PC-3 (cell line): ENCODE results near the gene TNS3. TPM values are rescaled to one million over a fixed set of nuclear protein-coding genes. Genes with fewer than 3 reads are reported as not detected.

Experiments
- ATAC-seq: fragments of 200-7000 bp; cut with Tn5 transposase; 2 replicates; pipeline ENCODE4 v1.9.1; 2020; ENCODE audit warnings: mild to moderate bottlenecking, moderate library complexity
- BruUV-seq: library from RNA; stranded (reverse); fragments of 400-500 nt; replicated peaks from 2 replicates; lab custom pipeline; 2021; lab: Mats Ljungman, UMichigan
- CTCF ChIA-PET: fragments of 300-600 bp; sonication (Branson Sonifier 250); formaldehyde crosslinking; loops from one replicate; lab custom pipeline; 2022; ENCODE audit warnings: antibody characterized with exemption; lab: Charles Lee
- POLR2A ChIA-PET: fragments of 300-600 bp; sonication (Branson Sonifier 250); formaldehyde crosslinking; loops from one replicate; lab custom pipeline; 2022; ENCODE audit warnings: antibody characterized with exemption; ENCODE audit not compliant: unreplicated experiment; lab: Charles Lee
- DNase-seq: peaks from one replicate; pipeline ENCODE4 v3.0.0-alpha.2; 2015
- H2AFZ ChIP-seq: fragments of 300-600 bp; sonication (generic); 2 replicates; pipeline ENCODE4 v1.6.0; 2016; ENCODE audit warnings: antibody characterized with exemption, low read length
- H3F3A ChIP-seq: fragments of 300-600 bp; sonication (generic); one replicate; pipeline ENCODE4 v1.6.0; 2017; ENCODE audit warnings: antibody characterized with exemption, low read length, control low read depth, mild to moderate bottlenecking; ENCODE audit not compliant: unreplicated experiment
- H3K27ac ChIP-seq: fragments of 300-600 bp; sonication (generic); 2 replicates; pipeline ENCODE4 v1.5.1; 2016; ENCODE audit warnings: mild to moderate bottlenecking, low read length
- H3K27me3 ChIP-seq: fragments of 300-600 bp; sonication (generic); 2 replicates; pipeline ENCODE4 v1.6.1; 2016; ENCODE audit warnings: low read length, mixed read lengths
- H3K36me3 ChIP-seq: fragments of 300-600 bp; sonication (generic); 2 replicates; pipeline ENCODE4 v1.6.1; 2016; ENCODE audit warnings: low read depth, mixed run types, low read length, mixed read lengths
- H3K4me1 ChIP-seq: fragments of 300-600 bp; sonication (generic); 2 replicates; pipeline ENCODE4 v1.5.1; 2016; ENCODE audit warnings: low read length; ENCODE audit not compliant: insufficient read depth
- H3K4me2 ChIP-seq: fragments of 300-600 bp; sonication (generic); 2 replicates; pipeline ENCODE4 v1.6.0; 2016; ENCODE audit warnings: low read length
- H3K4me3 ChIP-seq: fragments of 300-600 bp; sonication (generic); 2 replicates; pipeline ENCODE4 v1.5.1; 2016; ENCODE audit warnings: mild to moderate bottlenecking, low read length, mixed read lengths
- H3K79me2 ChIP-seq: fragments of 300-600 bp; sonication (generic); 2 replicates; pipeline ENCODE4 v1.6.1; 2017; ENCODE audit warnings: low read length, mixed read lengths
- H3K9ac ChIP-seq: fragments of 300-600 bp; sonication (generic); 2 replicates; pipeline ENCODE4 v1.6.0; 2016; ENCODE audit warnings: mild to moderate bottlenecking, low read length
- H3K9me2 ChIP-seq: fragments of 300-600 bp; sonication (generic); replicated peaks from 2 replicates; pipeline ENCODE4 v1.6.1; 2016; ENCODE audit warnings: mixed run types, low read length, mixed read lengths
- H3K9me3 ChIP-seq: fragments of 300-600 bp; sonication (generic); 2 replicates; pipeline ENCODE4 v1.6.1; 2016; ENCODE audit warnings: low read length, mixed read lengths
- H4K20me1 ChIP-seq: fragments of 300-600 bp; sonication (generic); 2 replicates; pipeline ENCODE4 v1.6.1; 2016; ENCODE audit warnings: low read length, mixed read lengths
- CTCF ChIP-seq: fragments of 300-600 bp; sonication (generic); conservative IDR thresholded peaks from 2 replicates; pipeline ENCODE4 v1.5.1; 2017; ENCODE audit warnings: antibody characterized with exemption, low read depth, mild to moderate bottlenecking, low read length
- EZH2 ChIP-seq: fragments of 300-600 bp; sonication (generic); IDR thresholded peaks from one replicate; pipeline ENCODE4 v1.6.1; 2017; ENCODE audit warnings: antibody characterized with exemption, mild to moderate bottlenecking, low read length; ENCODE audit not compliant: unreplicated experiment
- EZH2phosphoT487 ChIP-seq: fragments of 300-600 bp; sonication (generic); IDR thresholded peaks from 2 replicates; pipeline ENCODE4 v1.6.1; 2018; ENCODE audit warnings: mild to moderate bottlenecking, antibody characterized with exemption, low read length, borderline replicate concordance
- intact Hi-C: fragments of 100-400 bp; cut with micrococcal nuclease; formaldehyde crosslinking; loops from 2 replicates; pipeline ENCODE4 v1.9.0; 2023
- total RNA-seq: library from RNA; depleted of rRNA; stranded (reverse); fragments of >200 nt; gene quantifications from 2 replicates; pipeline ENCODE4 v1.2.3, GENCODE V29; 2014

The TNS3 gene
- total RNA-seq, 1 experiment from 2014 or later = 72.3 TPM

- peaks cover 9% of the 10 kb centered on the region for H3K4me1 ChIP-seq
- ATAC-seq (no peak), DNase-seq (no peak)
- no peaks in the 10 kb centered on the region for H3K27me3 ChIP-seq
- H3K9me3 ChIP-seq = no peaks in the 10 kb centered on the region
- H3K9me2 ChIP-seq = no peaks in the 10 kb centered on the region
- no peak overlapping the region for H3K4me3 ChIP-seq
- H3K4me2 ChIP-seq = no peak overlapping the region
- POLR2A ChIA-PET = no interaction called here
- CTCF ChIA-PET = no interaction called here
- no peak overlapping the region for H3K9ac ChIP-seq
- H4K20me1 ChIP-seq = no peaks in the 10 kb centered on the region
- H3K27ac ChIP-seq = no peak overlapping the region
- intact Hi-C loops = no loop called here
- no peaks in the 10 kb centered on the region for H3F3A ChIP-seq
- TF ChIP-seq CTCF (no peak), EZH2phosphoT487 (no peak), EZH2 (no peak)
- H3K79me2 ChIP-seq = peaks cover 65% of the 10 kb centered on the region
- H2AFZ ChIP-seq = no peak overlapping the region
- no TSS peak for BruUV-seq
- H3K36me3 ChIP-seq = peaks cover 18% of the 10 kb centered on the region
Observed at GRCh38 chr7:47507522-47507921, 74.4 kb downstream of the TNS3 start.

GRCh38 chr7:47506382-47507339 lies 75.2 kb downstream of the TNS3 start:
- no peaks in the 10 kb centered on the region for H4K20me1 ChIP-seq
- H3K36me3 ChIP-seq = peaks cover 13% of the 10 kb centered on the region
- no peaks in the 10 kb centered on the region for H3K9me2 ChIP-seq
- ATAC-seq = no peak
- TF ChIP-seq CTCF = no peak
- TF ChIP-seq EZH2phosphoT487 = no peak
- TF ChIP-seq EZH2 = no peak
- no peaks in the 10 kb centered on the region for H3K9me3 ChIP-seq
- H3K27ac ChIP-seq = no peak overlapping the region
- H3K27me3 ChIP-seq = no peaks in the 10 kb centered on the region
- peaks cover 56% of the 10 kb centered on the region for H3K79me2 ChIP-seq
- peaks cover 4% of the 10 kb centered on the region; the same call in 1 of the 2 replicates for H3K4me1 ChIP-seq
- no peak overlapping the region for H3K9ac ChIP-seq
- H3K4me3 ChIP-seq = no peak overlapping the region
- intact Hi-C loops = no loop called here
- POLR2A ChIA-PET = no interaction called here
- no peak overlapping the region for H3K4me2 ChIP-seq
- no peak for DNase-seq
- CTCF ChIA-PET = no interaction called here
- H2AFZ ChIP-seq = no peak overlapping the region
- H3F3A ChIP-seq = no peaks in the 10 kb centered on the region
- BruUV-seq = TSS peak; percentile 15
